HG03103 (cell line): ENCODE data around the gene BOD1L2.

Experiments
- ATAC-seq: cut with Tn5 transposase; IDR thresholded peaks from one replicate; pipeline ENCODE4 v1.9.1; 2021; ENCODE audit warnings: low read depth; ENCODE audit not compliant: unreplicated experiment

The BOD1L2 gene

DNA sequence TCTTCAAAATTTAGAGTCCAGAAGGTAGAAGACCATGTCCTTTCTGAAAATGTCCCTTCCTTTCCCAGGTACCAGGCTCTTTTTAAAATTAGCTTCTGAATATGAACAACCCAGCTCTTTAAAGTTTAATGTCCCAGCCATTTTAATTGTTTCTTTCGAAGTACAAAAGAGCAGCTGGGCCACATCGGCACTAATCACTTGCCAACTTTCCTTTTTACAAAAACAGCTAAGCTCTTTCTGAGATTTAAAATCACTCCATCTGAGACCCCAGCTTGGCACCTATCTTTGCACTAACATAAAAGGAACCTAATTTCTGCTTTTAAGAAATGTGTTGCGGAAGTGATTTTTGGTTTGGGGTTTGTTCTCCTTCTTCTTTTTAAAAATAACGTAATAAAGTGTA, 2.6 kb downstream of the BOD1L2 start:
- ATAC-seq: no peak

DNA sequence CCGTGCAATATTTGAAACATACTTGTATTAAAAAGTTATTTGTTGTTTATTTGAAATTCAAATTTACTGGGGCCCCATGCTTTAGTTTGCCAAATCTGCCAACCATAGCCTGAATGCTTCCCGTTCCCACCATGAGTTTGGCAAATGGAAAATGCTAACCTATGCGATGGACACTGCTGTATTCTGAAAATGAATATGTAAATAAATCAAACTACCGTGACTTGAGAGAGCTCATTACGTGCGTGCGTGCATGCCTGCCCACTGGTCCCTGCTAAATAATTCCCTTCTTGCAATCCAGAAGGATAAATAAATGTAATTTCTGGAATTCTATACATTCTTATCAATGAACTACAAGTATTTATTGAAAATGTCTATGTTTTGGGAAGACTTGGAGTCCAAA, 3.2 kb downstream of the BOD1L2 start:
- no peak for ATAC-seq

DNA sequence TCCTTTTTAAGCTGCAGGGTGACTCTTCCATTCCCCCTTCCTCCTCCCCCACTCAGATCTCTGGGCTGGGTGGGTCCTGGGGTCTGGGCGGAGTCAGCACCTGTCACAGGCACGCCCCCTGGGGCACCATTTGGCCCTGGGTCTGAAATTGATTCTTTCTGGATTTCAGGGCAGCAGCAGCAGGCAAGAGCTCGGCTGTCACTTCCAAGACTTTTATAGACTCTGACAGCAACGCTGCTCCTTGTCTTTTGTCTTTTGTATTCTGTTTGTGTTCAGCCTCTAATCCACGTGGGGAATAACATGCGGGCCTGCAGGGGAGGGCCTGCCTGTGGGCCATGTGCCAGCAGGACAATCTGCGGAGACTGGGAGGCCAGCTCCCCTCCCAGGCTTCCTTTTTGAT, 3.9 kb downstream of the BOD1L2 start:
- no peak for ATAC-seq

DNA sequence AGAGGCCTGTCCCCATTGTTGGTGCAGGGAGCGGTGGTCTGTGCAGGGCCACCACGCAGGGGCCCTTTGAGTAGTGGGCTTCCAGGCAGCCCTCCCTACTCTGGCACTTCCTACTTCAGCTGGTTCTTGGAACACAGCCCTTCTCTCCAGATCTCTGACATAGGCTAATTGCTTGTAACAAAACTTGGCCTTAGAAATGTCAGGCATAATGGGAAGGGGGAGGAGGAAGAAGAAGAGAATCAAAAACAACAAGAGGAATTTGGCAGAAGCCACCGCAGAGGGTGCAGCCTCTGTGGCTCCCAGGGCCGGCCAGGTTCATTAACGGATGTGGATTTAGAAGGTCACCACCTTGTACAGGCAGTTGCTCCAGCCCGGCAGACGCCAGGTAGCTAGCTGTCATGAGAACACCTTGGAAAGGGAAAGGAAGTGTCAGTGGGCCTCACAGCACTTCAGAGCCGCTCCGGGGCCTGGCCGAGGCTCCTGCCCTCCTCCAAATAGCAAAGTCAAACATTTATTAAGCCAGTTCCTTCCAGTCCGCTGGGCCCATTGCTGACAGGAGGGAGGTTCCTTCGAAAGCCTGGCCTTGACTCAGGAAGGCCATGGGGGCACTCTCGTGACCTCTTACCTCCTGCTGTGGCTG, 7.4 kb downstream of the BOD1L2 start:
- ATAC-seq: no peak

DNA sequence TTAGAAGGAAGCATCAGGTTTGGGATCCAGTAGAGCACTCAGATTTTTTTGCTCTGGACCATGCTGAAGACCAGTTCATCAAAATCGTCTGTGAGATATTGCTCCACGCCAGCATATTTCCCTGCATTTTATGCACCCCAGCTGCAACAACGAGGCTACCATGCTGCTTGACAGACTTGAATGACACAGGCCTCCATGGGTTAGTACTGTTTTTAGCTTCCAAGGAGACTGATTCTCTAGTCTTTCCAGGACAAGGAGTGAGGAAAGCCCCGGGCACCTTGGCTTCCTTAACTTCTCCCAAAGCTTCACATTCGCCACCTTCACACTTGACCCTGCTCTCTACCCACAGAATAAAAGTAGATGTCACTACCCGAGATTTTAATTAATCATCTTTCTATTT, 17.5 kb downstream of the BOD1L2 start:
- no peak for ATAC-seq

DNA sequence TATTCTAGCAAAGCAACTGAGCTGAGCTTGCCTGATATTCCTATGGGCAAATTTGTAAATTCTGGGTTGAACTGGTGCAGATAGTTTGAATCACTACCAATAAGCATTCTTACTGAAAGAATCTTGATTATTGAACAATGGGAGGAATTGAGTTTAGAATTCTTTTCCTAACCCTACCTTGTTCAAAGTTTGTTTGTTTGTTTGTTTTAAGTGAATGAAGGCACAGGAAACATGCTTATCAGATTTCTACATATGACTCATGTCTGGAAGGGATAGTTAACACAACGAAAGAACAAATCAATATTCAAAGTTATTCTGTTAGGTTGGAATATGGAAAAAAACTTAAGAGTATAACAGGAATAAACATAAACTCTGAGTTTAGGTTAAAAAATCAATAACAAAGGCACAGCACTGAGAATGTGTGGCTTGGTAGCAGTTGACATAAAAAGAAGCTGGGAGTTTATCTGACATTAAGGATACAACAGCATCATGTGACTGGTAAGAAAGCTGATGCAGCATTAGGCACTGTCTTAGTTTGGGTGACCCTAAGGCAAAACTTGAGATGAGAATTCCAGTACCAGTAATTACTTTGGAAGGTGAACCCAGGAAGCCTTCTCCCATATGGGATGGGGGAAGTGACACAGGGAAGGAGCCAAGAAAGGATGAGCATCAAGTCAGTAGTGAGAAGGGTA, 20.9 kb downstream of the BOD1L2 start:
- ATAC-seq: no peak

DNA sequence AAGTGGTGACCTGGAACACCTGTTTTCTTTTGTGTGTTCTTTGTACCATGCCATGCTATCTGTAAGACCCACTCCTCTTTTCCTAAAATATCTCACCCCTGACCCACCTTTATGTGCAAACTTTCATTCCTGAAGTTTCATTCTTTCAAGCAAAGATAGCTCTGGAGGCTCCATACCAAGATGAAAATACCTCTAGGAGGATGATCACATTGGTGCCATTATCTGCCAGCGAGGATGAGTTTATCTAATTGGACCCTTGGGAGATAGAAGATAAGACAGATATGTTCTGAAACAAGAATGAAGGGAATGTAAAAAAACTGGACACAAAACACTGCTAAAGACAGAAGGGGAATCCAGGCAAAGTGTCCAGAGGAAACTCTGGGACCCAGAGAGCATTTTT, 24.1 kb downstream of the BOD1L2 start:
- ATAC-seq: no peak

DNA sequence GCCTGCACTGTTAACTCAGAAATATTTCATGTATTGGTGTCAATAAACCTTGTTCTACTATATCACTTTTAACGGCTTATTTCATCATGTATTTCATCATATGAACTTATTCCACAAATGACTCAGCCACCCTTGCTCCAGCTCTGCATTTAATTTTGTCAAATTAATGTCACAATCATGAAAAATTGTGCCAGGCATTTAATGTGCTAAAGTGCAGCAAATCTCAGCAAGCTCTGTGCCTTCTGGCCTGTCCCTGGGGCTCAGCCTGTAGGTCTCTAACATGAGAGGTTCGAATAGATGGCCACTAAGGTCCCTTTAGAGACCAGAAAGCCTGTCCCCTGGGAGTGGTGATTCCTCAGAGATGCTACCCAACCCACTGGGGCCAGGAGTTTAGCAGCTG, 28.6 kb downstream of the BOD1L2 start:
- no peak for ATAC-seq

DNA sequence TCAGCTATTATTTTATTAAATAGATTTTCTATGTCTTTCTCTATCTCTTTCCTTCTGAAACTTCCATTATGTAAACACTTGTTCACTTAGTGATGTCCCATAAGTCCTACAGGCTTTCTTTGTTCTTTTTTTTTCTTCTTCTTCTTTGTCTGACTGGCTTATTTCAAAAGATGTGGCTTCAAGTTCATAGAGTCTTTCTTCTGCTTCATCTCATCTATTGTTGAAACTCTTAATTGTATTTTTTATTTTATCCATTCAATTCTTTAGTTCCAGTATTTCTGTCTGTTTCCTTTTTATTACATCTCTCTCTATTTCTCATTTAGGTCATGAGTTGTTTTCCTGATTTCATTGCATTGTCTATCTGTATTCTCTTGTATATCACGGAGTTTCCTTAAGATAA, 38.5 kb downstream of the BOD1L2 start:
- no peak for ATAC-seq

DNA sequence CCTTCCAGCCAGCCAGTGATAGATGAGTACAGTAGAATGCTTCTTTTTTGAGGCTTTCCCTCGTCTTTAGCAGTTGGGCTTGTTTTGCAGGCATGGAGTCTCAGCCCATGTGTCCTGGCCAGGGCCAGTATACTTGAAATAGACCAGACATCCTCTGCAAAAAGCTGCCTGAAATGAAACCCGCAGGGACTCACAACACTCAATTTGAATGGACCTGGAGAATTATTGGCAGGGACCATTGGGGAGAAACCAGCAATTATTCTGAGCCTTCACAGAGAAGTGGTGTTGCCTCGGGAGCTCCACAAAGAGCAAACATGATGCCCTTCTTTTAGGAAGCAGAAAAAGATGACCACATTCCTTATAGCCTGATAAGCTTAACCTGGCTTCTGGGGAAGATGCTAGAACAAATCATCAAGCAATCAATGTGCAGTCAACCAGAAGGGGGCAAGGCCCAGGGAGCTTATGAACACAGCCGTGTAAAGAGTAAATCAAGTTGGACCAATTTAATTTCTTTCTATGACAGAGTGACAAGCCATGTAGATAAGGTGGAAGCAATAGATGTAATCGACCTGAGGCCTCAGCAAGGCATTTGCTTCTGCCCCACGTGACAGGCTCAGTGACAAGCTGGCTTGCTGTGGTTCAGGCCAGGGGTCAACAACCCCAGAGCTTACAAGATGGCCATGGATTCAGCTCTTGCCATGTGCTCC, 42.1 kb downstream of the BOD1L2 start:
- no peak for ATAC-seq

DNA sequence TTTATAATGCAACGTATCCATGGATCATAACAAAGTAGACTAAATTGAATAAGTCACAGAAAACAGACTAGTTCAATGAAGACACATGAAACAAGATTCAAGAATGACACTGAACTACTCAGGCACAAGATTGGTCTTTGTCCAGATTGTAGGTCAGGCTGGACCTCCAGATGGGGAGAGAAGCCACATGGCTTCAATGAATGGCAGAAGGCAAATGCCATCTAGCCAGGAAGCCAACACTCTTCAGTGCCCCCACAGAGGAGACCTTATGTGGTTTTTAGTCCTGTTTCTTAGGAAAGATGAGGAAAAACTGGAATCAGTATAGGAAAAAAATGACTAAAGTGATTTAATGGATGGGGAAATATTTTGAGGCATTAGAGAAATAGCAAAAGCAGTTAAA, 43.1 kb downstream of the BOD1L2 start:
- ATAC-seq: no peak

DNA sequence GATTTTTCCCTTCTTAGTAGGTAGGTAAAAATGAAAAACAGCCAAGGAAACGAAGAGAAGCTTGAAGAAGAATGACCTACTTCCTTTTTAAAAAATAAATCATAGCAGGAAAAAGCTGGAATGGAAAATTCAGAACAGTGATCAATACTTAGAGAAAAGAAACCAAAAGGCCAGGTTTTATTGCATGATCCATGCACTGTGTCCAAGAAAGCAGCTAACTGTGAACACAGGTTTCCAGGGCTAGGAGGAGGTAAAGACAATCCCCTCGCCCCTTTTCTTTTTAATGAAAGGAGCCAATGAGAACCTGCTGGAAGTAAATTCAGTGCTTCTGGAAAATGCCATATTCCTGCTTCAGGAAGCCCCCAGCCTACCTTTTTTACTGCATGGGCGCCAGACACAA, 47.2 kb downstream of the BOD1L2 start:
- ATAC-seq: no peak

DNA sequence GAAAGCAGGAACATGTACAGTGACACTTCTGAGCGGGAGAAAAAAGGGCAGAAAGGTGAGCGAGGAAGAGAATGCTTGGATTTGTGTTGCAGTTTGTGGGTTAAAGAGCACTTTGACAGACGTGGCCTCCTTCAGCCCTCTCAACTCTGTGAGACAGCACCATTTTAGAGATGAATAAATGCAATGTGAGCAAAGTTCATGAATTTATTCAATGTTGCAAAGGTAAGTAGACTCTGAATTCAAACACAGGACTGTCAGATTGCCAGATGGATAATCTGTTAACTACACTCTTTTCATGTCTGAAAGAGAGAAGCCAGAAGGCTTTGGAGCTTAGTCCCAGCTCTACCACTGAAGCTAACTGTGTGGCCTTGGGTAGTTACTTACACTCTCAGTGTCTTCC, 47.7 kb downstream of the BOD1L2 start:
- no peak for ATAC-seq

DNA sequence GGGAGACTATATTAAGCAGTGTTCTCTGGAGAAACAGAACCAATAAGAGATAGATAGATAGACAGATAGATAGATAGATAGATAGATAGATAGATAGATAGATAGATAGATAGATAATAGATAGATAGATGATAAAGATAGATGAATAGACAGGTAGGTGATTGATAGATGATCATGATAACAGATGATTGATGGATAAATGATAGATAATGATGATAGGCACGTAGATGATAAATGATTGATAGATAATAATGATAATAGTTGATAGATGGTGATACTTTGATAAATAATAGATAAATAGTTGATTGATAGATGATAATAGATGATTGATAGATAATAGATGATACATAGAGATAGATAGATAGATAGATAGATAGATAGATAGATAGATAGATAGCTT, 48.5 kb downstream of the BOD1L2 start:
- ATAC-seq: no peak

DNA sequence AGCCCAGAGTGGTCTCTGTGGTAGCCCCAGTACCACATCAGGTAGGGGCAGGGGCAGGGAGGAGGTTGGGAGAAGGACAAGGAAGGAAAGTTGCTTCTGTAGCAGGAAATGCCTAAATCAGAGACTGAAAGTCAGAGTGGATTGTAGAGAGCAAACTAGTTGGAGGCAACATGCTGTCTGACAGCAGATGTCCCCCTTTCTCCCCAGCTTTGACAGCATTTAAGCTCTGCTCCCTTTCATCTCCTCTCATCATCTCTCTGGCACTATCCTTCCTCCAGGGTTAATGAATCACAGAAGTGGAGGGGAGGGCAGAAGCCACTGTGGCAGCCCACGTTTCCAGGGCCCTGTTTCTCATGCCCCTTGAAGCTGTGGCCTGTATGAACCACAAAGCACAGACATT, 50.4 kb downstream of the BOD1L2 start:
- ATAC-seq: no peak

DNA sequence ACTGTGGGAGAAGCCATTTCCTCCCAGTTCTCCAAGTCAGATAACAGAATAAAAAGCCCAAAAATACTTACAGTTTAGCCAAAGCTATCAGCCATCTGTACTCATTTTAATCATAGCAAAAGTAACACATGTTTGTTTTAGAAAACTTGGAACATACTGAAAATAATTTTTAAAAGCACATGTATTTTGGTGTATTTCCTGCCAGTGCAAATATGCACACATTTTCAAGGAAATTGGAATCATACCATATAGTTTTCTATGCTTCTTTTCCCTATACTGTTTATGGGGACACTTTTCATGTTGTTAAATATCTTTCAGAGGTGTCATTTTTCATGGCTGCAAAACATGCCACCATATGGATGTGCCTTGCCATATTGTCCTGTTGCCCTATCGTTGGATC, 51.2 kb downstream of the BOD1L2 start:
- ATAC-seq: no peak
